ENCODE measurements around the gene HEY2.

HEY2 gene

GRCh38 chr6:125791151-125791819, 41.9 kb downstream of the HEY2 start:
- CTCF ChIA-PET = interaction anchor here (0.6 to 3.6 kb wide), 44 partner anchors 10 to 609 kb away, joined by 3 to 35 read pairs (median 5); partner anchors contain the start of gene HINT3
- TF ChIP-seq ZNF335 (tag by site-specific recombination; conservative IDR thresholded peaks at IDR 0.05) (peak; percentile 67), ZBTB20 (tag by site-specific recombination; IDR thresholded peaks at IDR 0.05) (peak; percentile 78; the same call in 1 of the 2 replicates), KLF9 (tag by site-specific recombination; IDR thresholded peaks at IDR 0.05; ENCODE audit: low read depth) (peak; percentile 58), BCL11B (tag by site-specific recombination; IDR thresholded peaks at IDR 0.05; ENCODE audit: low read depth) (0 out of 2 replicates have a peak, but pooled peaks have one; percentile 6), TRIM28 (IDR thresholded peaks at IDR 0.05; ENCODE audit: borderline replicate concordance, low read length) (peak; percentile 71), ZNF843 (tag by site-specific recombination; IDR thresholded peaks at IDR 0.05) (peak; percentile 22; the same call in 1 of the 2 replicates), CTCF (tag by site-specific recombination; IDR thresholded peaks at IDR 0.05) (peak; percentile 77), SP3 (tag by site-specific recombination; IDR thresholded peaks at IDR 0.05) (0 out of 2 replicates have a peak, but pooled peaks have one; percentile 6), ZNF792 (tag by site-specific recombination; IDR thresholded peaks at IDR 0.05) (no peak), SCRT2 (tag by site-specific recombination; IDR thresholded peaks at IDR 0.05) (peak; percentile 72), ZBTB17 (tag by site-specific recombination; IDR thresholded peaks at IDR 0.05) (peak; percentile 92), ZNF366 (tag by site-specific recombination; conservative IDR thresholded peaks at IDR 0.05) (0 out of 2 replicates have a peak, but pooled peaks have one; percentile 7), KLF1 (tag by site-specific recombination; IDR thresholded peaks at IDR 0.05) (peak; percentile 53; the same call in 1 of the 2 replicates), ZNF561 (tag by site-specific recombination; IDR thresholded peaks at IDR 0.05; ENCODE audit: borderline replicate concordance) (0 out of 2 replicates have a peak, but pooled peaks have one; percentile 1), PRDM10 (tag by site-specific recombination; IDR thresholded peaks at IDR 0.05) (peak; percentile 59), ZIC2 (tag by site-specific recombination; IDR thresholded peaks at IDR 0.05) (peak; percentile 64), ZFHX2 (tag by site-specific recombination; conservative IDR thresholded peaks at IDR 0.05) (peak; percentile 58), EGR2 (tag by site-specific recombination; IDR thresholded peaks at IDR 0.05; ENCODE audit: low read depth) (0 out of 2 replicates have a peak, but pooled peaks have one; percentile 20), ZNF10 (tag by site-specific recombination; IDR thresholded peaks at IDR 0.05) (peak; percentile 46; the same call in 1 of the 2 replicates), PATZ1 (tag by site-specific recombination; IDR thresholded peaks at IDR 0.05) (peak; percentile 95), ZNF362 (tag by site-specific recombination; IDR thresholded peaks at IDR 0.05) (no peak), ZNF629 (tag by site-specific recombination; IDR thresholded peaks at IDR 0.05) (no peak), ZNF248 (tag by site-specific recombination; IDR thresholded peaks at IDR 0.05) (no peak), ZNF354C (tag by site-specific recombination; IDR thresholded peaks at IDR 0.05; ENCODE audit: borderline replicate concordance, low read depth) (no peak), ZNF280C (tag by site-specific recombination; IDR thresholded peaks at IDR 0.05) (no peak), ZBTB7A (tag by site-specific recombination; IDR thresholded peaks at IDR 0.05; ENCODE audit: low read depth) (0 out of 2 replicates have a peak, but pooled peaks have one; percentile 12)

More at GRCh38 chr6:125791151-125791819, 41.9 kb downstream of the HEY2 start:
- H3K27ac ChIP-seq (ENCODE audit: extremely low read depth, low read depth, low read length) = peak overlapping the region; percentile 91
- H3K4me1 ChIP-seq (ENCODE audit: control insufficient read depth, insufficient read depth, low read length) = peaks cover 31% of the 10 kb centered on the region
- H3K36me3 ChIP-seq (ENCODE audit: control insufficient read depth in 2 of 2, insufficient read depth in 1 of 2, low read length in 2 of 2) = no peaks in the 10 kb centered on the region
- H3K9me3 ChIP-seq (ENCODE audit: control insufficient read depth, insufficient read depth, low read depth, low read length) = no peaks in the 10 kb centered on the region
- POLR2A ChIA-PET = interaction anchor here (0.5 to 3.6 kb wide), 28 partner anchors 10 to 635 kb away, joined by 3 to 66 read pairs (median 5); partner anchors contain the start of genes HEY2, HINT3 and TRMT11
- peak overlapping the region; percentile 70 for H3K4me3 ChIP-seq (ENCODE audit: low read depth, low read length)

All from HEK293 (cell line).